GF-D8 (cell line): ENCODE data around the gene IL32.

Experiments
- DNase-seq: peaks from one replicate; lab custom pipeline; 2025; lab: John Stamatoyannopoulos, UW

Gene IL32

GRCh38 chr16:3115561-3115960, 50.1 kb downstream of the IL32 start:
- DNase-seq, result no peak

- DNase-seq, result no peak
Measured at GRCh38 chr16:3118204-3118790, 52.9 kb downstream of the IL32 start.

- DNase-seq, result no peak
Measured at GRCh38 chr16:3118846-3119245, 53.4 kb downstream of the IL32 start.
